Activated naive CD4-positive, alpha-beta T cell treated with anti-CD3 and anti-CD28 coated beads, Interleukin-2, amount 50 U/mL, for 16 hours (primary cell): ENCODE measurements around the gene FXYD7.
A peak's percentile ranks its signal among the peaks of the same experiment; 100 is the strongest.

Experiments
- DNase-seq: peaks from one replicate; pipeline ENCODE4 v3.0.0-alpha.2; 2020

The FXYD7 gene

GRCh38 chr19:35112995-35113688, 29.9 kb upstream of the FXYD7 start:
- no peak for DNase-seq

DNA sequence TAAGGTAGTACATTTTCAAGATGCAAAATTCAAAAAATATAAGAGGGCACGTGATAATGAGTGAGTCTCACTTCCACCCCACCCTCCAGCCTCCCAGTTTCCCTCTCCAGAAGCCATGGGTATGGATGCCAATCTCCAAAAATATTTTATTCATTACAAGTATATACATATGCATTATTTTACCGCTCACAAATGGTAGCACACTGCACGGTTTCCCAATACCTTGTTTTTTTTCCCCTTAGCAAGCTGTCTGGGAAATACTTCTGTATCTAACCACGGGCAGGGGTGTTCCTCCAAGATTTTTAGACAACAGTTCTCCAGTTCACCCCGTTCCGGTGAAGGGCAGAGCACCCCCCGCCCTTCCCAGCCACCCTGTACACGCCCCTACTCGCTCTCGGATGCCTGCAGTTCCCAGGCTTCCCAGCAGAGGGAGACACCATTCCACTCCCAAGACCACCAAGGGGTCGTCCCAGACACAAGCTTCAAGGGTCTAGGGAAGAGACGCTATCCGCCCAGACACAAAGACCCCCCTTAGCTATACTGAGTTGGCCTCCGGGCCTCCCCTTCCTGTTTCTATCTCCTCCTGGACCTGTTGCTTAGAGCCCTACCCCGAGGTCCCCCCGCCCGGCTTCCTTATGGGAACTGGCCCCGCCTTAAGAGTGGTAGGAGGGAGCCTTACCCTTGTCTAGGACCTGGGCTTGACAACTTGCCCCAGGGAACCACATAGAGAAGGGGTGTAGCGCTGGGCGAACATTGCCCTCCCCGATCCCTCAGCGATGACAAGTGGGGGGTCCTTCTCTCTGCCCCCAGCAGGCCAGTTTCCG, 28.5 kb upstream of the FXYD7 start:
- peak; percentile 73 for DNase-seq

DNA sequence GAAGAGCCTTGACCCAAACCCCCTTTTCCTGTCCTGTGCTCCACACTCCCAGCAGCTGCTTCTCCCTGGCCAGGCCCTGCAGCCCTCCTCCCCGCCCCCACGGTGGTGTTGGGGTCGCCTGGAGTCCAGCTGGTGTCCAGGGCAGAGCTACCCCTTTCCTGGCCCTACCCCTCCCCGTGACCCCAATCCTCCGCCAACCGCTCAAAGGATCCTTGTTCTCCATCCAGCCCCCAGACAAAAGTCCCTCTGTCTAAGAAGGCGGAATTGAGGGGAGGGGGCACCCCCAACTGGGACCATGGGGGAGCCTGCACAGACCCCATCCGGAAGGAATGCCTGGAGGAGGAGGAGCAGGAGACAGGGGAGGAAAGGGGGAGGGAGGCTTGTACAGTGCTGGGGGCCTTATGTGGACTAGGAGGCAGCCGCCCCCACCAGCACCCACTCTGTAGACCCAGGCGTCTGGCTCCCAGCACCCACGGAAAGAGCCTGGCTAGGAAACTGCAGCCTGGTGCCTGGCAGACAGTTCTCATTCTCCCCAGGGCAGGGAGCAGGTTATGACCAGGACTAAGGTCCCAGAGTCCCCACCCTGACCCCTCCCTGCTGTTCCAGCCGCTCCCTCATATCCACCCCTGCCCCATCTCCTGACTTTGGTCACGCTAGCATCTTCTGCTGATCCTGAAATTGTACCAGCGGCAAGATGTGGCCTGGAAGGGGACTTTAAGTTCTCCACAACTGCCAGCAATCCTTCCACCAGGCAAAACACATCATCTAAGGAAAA, 27.7 kb upstream of the FXYD7 start, which contains the start of gene FXYD3:
Gene FXYD3 (plus strand): TSS at position 647 of the 775 bp plus-strand sequence. CDS start 3,554 bp downstream, outside the sequence.
- DNase-seq = no peak

DNA sequence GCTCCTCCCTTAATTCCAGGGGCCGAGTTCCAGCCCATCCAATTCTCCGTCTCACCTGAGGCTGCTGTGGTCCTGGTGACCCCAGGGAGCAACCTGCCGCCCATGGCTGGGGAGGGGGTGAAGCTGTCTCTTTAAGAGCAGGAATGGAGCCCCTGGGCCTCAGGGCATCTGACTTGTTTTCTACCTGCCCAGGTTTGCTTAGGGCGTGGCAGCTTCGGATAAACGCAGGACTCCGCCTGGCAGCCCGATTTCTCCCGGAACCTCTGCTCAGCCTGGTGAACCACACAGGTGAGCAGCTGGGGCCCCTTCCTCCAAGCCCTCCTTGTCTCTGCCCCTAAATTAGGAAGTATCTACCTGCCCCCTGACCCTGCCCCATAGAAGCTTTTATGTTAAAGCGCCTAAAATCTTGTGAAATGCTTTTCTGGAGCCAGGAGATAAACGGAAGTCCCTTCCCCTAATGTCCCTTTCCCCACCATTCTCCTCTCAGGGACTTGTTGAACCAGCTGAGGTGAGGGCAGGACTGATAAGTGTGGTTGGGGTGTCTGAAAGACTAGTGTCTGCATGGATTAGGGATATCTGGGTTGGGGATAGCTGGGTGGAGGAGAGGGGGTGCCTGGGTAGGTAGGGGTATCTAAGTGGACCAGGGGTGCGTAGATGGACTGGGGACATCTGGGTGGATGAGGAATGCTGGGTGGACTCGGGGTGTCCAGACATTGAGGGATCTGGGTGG, 26.8 kb upstream of the FXYD7 start:
- no peak for DNase-seq

GRCh38 chr19:35117116-35117515, 25.9 kb upstream of the FXYD7 start:
- no peak for DNase-seq

GRCh38 chr19:35117799-35118198, 25.3 kb upstream of the FXYD7 start:
- no peak for DNase-seq

DNA sequence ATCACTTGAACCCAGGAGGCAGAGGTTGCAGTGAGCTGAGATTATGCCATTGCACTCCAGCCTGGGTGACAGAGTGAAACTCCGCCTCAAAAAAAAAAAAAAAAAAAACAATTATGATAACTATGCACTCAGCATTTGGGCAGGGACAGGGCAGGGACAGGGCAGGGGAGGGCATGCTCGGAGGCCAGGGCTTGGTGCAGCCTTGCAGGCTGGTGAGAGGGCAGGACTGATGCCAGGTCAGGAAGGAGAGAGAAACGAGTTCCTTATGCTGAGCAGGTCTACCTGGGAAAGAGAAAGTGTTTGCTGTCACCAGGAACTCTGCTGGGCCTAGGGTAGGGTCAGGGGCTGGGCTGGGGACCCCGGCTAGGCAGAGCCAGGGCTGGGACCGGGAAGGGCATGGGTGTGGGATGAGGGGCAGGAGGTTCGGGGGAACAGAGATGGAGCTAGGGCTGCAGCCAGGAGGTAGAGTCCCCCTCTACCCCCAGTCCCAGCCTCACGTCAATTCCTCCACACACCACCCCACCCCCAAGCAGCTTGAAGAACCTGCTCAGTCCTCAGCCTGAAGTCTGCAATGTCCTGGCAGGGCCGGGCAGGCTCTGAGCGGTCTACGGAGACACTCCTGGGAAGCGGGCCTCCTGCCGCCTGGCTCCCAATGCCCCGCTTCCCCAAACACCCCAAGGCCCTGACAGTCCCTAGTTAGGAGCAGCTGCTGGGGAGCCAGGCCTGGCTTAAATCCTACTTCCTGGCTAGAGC, 24.6 kb upstream of the FXYD7 start:
- DNase-seq = no peak

DNA sequence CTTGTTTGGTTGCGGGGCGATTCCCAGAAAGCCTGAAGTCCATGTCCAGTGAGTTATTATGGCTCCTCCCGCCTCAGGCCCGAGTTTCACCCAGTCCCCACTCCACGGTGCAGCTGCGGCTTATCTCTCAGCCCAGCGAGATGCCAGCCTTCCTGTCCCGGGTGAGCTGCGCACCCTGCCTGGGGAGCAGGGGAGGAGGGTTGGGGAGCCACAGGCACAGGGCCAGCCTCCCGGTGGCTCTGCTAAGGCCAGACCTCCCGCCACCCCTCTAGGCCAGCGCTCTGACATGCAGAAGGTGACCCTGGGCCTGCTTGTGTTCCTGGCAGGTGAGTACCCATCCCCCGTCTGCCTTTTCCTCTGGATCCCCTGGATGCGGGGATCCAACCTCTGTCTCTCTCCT, 24.0 kb upstream of the FXYD7 start:
- DNase-seq = no peak

- DNase-seq = no peak
These were observed 23.4 kb upstream of the FXYD7 start for GRCh38 chr19:35119578-35120155.

DNA sequence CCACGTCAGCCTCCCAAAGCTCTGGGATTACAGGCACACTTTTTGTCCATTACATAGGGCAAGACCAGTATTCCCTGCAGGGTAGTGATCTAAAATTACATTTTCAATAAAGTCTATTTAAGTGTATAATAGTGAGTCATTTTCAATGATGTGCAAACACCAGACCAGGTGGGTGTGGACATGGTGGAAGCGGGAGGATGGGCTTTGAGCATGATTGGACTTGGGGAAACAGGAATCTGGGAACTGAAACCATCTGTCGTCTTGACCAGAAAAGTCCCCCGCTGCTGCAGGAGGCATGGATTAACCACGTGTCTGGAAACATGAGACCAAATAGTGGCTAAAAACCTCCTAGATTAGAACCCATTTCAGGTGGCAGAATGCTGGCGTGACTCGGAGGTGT, 22.6 kb upstream of the FXYD7 start:
- no peak for DNase-seq

DNA sequence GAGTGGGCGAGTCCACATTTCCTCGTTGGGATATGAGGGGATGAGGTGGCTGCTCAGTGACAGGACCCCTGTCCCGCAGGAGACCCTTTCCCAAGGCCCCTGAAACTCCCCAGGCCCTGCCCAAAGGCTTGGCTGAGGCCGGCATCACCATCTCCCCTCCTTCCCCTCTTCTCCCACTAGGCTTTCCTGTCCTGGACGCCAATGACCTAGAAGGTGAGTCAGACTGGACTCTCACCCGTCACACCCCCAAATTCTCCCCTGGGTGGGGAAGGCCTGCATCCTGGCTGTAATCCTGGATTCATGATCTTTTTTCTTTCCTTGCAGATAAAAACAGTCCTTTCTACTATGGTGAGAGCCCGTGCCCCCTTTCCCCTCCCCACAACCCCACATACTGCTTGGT, 22.2 kb upstream of the FXYD7 start:
- DNase-seq = no peak

DNA sequence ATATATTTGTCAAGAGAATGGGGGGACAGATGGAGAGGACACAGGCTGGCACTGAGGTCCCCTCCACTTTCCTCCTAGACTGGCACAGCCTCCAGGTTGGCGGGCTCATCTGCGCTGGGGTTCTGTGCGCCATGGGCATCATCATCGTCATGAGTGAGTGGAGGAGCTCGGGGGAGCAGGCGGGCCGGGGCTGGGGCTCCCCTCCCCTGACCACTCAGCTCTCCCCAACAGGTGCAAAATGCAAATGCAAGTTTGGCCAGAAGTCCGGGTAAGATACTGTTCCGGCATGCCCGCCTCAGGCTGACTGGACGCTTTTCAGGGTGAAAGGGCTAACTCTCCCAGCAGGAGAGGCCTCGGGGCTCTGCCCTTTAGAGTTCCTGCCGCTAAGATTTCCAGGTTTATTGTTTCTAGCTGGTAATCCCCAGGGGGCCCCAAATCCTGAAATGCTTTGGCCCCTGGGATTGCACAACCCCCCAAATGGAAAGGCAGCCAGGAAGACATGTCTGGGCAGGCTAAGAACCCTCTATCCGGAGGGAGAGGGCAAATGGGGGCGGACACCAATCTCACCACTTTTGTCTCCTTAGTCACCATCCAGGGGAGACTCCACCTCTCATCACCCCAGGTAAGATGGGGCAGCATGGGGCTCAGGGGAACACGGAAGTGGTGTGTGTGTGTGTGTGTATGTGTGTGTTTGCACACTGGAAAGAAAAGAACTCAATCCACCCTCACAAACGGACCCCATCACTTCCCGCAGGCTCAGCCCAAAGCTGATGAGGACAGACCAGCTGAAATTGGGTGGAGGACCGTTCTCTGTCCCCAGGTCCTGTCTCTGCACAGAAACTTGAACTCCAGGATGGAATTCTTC, 20.1 kb upstream of the FXYD7 start:
- DNase-seq = no peak

- no peak for DNase-seq
These were observed 19.5 kb upstream of the FXYD7 start for GRCh38 chr19:35123573-35123972.

GRCh38 chr19:35124098-35125060, 18.7 kb upstream of the FXYD7 start:
- DNase-seq = peak; percentile 89

- DNase-seq = no peak
These were observed 17.8 kb upstream of the FXYD7 start for GRCh38 chr19:35125270-35125717.

DNA sequence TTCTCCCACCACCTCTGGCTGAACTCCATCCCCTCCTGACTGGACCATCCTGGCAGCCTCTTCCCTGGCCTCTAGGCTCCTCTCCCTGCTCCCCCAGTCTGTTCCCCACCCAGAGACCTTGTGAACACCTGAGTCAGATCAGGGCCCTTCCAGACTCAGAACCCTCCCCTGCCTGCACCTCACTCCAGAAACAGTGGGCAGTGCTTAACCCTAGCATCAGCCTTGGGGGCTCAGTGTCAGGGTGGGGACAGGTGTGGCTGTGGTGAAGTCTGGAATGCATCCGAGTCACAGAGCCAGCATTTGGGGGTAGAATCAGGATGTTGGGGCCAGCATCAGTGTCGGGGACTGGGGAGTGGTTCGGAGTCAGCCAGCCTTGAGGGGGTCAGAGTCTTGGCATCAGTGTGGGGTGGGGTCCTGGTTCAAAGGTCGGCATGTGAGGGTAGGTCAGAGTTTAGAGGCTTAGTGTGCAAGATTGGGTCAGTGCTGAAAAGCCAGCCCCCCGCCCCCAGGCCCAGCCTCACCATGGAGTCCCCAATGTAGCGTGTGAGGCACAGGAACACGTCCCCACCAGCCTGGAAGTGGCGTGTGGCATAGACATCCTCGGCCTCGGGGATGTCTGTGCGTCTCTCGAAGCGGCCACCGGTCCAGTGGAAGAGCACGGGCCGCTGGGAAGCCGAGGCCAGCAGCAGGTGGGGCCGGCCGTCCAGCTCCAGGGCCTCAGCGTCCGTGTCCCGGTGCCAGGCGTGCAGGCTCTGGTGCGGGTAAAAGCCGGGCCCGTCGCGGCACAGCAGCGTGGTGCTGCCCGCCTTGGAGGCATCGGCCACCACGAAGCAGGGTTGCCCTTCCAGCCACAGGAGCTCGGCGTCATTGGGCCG, 17.1 kb upstream of the FXYD7 start:
- no peak for DNase-seq

GRCh38 chr19:35126624-35126959, 16.5 kb upstream of the FXYD7 start:
- no peak for DNase-seq

DNA sequence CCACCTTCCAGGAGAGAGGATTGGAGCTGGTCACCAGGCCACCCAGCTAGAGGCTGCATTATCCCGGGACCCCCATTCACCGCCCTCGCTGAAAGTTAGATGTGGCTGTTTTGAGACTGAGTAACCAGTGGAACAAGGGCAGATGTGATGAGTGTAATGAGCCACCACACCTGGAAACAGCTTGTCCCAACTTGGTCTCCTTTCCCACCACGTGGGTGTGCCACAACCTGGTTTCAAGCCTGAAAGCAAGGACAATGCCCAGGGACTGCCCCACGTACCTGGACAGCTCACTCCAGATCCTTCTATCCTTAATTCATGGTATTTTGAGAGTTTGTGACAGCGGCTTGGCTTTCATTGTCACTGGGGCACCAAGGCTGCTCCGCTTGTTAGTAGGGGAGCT, 15.2 kb upstream of the FXYD7 start:
- no peak for DNase-seq
